ENCODE data around the gene EPHA7.
A peak's percentile ranks its signal among the peaks of the same experiment; 100 is the strongest.

Gene EPHA7

GRCh38 chr6:93416571-93417420, 2.6 kb downstream of the EPHA7 start:
- ChIA-PET CTCF (no interaction called here), POLR2A (interaction anchor here (0.6 kb wide), 1 partner anchor 534 kb away, joined by 3 read pairs; no protein-coding TSS in a partner anchor)
- no peaks in the 10 kb centered on the region for H3K36me3 ChIP-seq (ENCODE audit: control insufficient read depth in 4 of 4, insufficient read depth in 4 of 4, low read length in 3 of 4)
- no peak overlapping the region for H3K27ac ChIP-seq (ENCODE audit: insufficient read depth in 1 of 2, low read depth in 1 of 2, low read length in 2 of 2, poor library complexity in 1 of 2, severe bottlenecking in 2 of 2)
- H3K9me3 ChIP-seq (ENCODE audit: control extremely low read depth in 1 of 5, control insufficient read depth in 4 of 5, insufficient read depth in 2 of 5, low read depth in 1 of 5, low read length in 4 of 5): no peaks in the 10 kb centered on the region
- H3K4me3 ChIP-seq (ENCODE audit: control insufficient read depth in 1 of 7, extremely low read depth in 1 of 7, insufficient read depth in 4 of 7, low read depth in 2 of 7, low read length in 6 of 7): peak overlapping the region in 4 of 7 experiments; percentile 35 to 53 (median 42)
- H3K4me1 ChIP-seq (ENCODE audit: control extremely low read depth in 1 of 4, control insufficient read depth in 4 of 4, insufficient read depth in 4 of 4, low read length in 3 of 4): peaks cover 7 to 39% (median 36%) of the 10 kb centered on the region in 4 experiments
- under 1% methylated on average over 53 of the region's 77 CpGs for WGBS (ENCODE audit: insufficient coverage)
- peak in 2 of 3 donors; percentile 22 to 52 for DNase-seq
- peaks cover 30 to 81% (median 41%) of the 10 kb centered on the region in 5 experiments for H3K27me3 ChIP-seq (replicated peaks in 2 of 5; ENCODE audit: control insufficient read depth in 4 of 5, insufficient read depth in 5 of 5, low read length in 4 of 5)

- Histone ChIP-seq H3K27me3 (replicated peaks in 2 of 5; ENCODE audit: control insufficient read depth in 4 of 5, insufficient read depth in 5 of 5, low read length in 4 of 5) (peaks cover 21 to 62% (median 24%) of the 10 kb centered on the region in 5 experiments), H3K4me3 (ENCODE audit: control insufficient read depth in 1 of 7, extremely low read depth in 1 of 7, insufficient read depth in 4 of 7, low read depth in 2 of 7, low read length in 6 of 7) (no peak overlapping the region), H3K4me1 (ENCODE audit: control extremely low read depth in 1 of 4, control insufficient read depth in 4 of 4, insufficient read depth in 4 of 4, low read length in 3 of 4) (peaks cover 2 to 20% (median 19%) of the 10 kb centered on the region in 4 experiments), H3K27ac (ENCODE audit: insufficient read depth in 1 of 2, low read depth in 1 of 2, low read length in 2 of 2, poor library complexity in 1 of 2, severe bottlenecking in 2 of 2) (no peak overlapping the region), H3K9me3 (ENCODE audit: control extremely low read depth in 1 of 5, control insufficient read depth in 4 of 5, insufficient read depth in 2 of 5, low read depth in 1 of 5, low read length in 4 of 5) (no peaks in the 10 kb centered on the region), H3K36me3 (ENCODE audit: control insufficient read depth in 4 of 4, insufficient read depth in 4 of 4, low read length in 3 of 4) (no peaks in the 10 kb centered on the region)
- ChIA-PET CTCF (no interaction called here), POLR2A (no interaction called here)
- no peak for DNase-seq
Measured at GRCh38 chr6:93413190-93413589, 6.2 kb downstream of the EPHA7 start.

GRCh38 chr6:93412452-93412851, 6.9 kb downstream of the EPHA7 start:
- Histone ChIP-seq H3K9me3 (ENCODE audit: control extremely low read depth in 1 of 5, control insufficient read depth in 4 of 5, insufficient read depth in 2 of 5, low read depth in 1 of 5, low read length in 4 of 5) (no peaks in the 10 kb centered on the region), H3K27ac (ENCODE audit: insufficient read depth in 1 of 2, low read depth in 1 of 2, low read length in 2 of 2, poor library complexity in 1 of 2, severe bottlenecking in 2 of 2) (no peak overlapping the region), H3K36me3 (ENCODE audit: control insufficient read depth in 4 of 4, insufficient read depth in 4 of 4, low read length in 3 of 4) (no peaks in the 10 kb centered on the region), H3K27me3 (replicated peaks in 2 of 5; ENCODE audit: control insufficient read depth in 4 of 5, insufficient read depth in 5 of 5, low read length in 4 of 5) (peaks cover 14 to 54% (median 22%) of the 10 kb centered on the region in 5 experiments), H3K4me3 (ENCODE audit: control insufficient read depth in 1 of 7, extremely low read depth in 1 of 7, insufficient read depth in 4 of 7, low read depth in 2 of 7, low read length in 6 of 7) (no peak overlapping the region), H3K4me1 (ENCODE audit: control extremely low read depth in 1 of 4, control insufficient read depth in 4 of 4, insufficient read depth in 4 of 4, low read length in 3 of 4) (peaks cover 0 to 13% (median 12%) of the 10 kb centered on the region in 4 experiments)
- DNase-seq: no peak
- CTCF ChIA-PET: no interaction called here
- POLR2A ChIA-PET: no interaction called here

- no CpG with 5 or more reads among the region's 1 CpG for WGBS (ENCODE audit: insufficient coverage)
- peaks cover 2 to 20% (median 9%) of the 10 kb centered on the region in 5 experiments for H3K27me3 ChIP-seq (replicated peaks in 2 of 5; ENCODE audit: control insufficient read depth in 4 of 5, insufficient read depth in 5 of 5, low read length in 4 of 5)
- DNase-seq: no peak
- no peak overlapping the region for H3K4me3 ChIP-seq (ENCODE audit: control insufficient read depth in 1 of 7, extremely low read depth in 1 of 7, insufficient read depth in 4 of 7, low read depth in 2 of 7, low read length in 6 of 7)
- ChIA-PET POLR2A (no interaction called here), CTCF (no interaction called here)
- H3K27ac ChIP-seq (ENCODE audit: insufficient read depth in 1 of 2, low read depth in 1 of 2, low read length in 2 of 2, poor library complexity in 1 of 2, severe bottlenecking in 2 of 2): no peak overlapping the region
- no peaks in the 10 kb centered on the region for H3K4me1 ChIP-seq (ENCODE audit: control extremely low read depth in 1 of 4, control insufficient read depth in 4 of 4, insufficient read depth in 4 of 4, low read length in 3 of 4)
- H3K9me3 ChIP-seq (ENCODE audit: control extremely low read depth in 1 of 5, control insufficient read depth in 4 of 5, insufficient read depth in 2 of 5, low read depth in 1 of 5, low read length in 4 of 5): no peaks in the 10 kb centered on the region
- no peaks in the 10 kb centered on the region for H3K36me3 ChIP-seq (ENCODE audit: control insufficient read depth in 4 of 4, insufficient read depth in 4 of 4, low read length in 3 of 4)
Measured at GRCh38 chr6:93407186-93407585, 12.2 kb downstream of the EPHA7 start.

- no peaks in the 10 kb centered on the region for H3K4me1 ChIP-seq (ENCODE audit: control extremely low read depth in 1 of 4, control insufficient read depth in 4 of 4, insufficient read depth in 4 of 4, low read length in 3 of 4)
- WGBS (ENCODE audit: insufficient coverage): 96% methylated on average over 3 of the region's 3 CpGs
- ChIA-PET POLR2A (no interaction called here), CTCF (no interaction called here)
- H3K4me3 ChIP-seq (ENCODE audit: control insufficient read depth in 1 of 7, extremely low read depth in 1 of 7, insufficient read depth in 4 of 7, low read depth in 2 of 7, low read length in 6 of 7): no peak overlapping the region
- peaks cover 2 to 10% (median 4%) of the 10 kb centered on the region in 5 experiments for H3K27me3 ChIP-seq (replicated peaks in 2 of 5; ENCODE audit: control insufficient read depth in 4 of 5, insufficient read depth in 5 of 5, low read length in 4 of 5)
- no peak overlapping the region for H3K27ac ChIP-seq (ENCODE audit: insufficient read depth in 1 of 2, low read depth in 1 of 2, low read length in 2 of 2, poor library complexity in 1 of 2, severe bottlenecking in 2 of 2)
- H3K36me3 ChIP-seq (ENCODE audit: control insufficient read depth in 4 of 4, insufficient read depth in 4 of 4, low read length in 3 of 4): no peaks in the 10 kb centered on the region
- no peak for DNase-seq
- no peaks in the 10 kb centered on the region for H3K9me3 ChIP-seq (ENCODE audit: control extremely low read depth in 1 of 5, control insufficient read depth in 4 of 5, insufficient read depth in 2 of 5, low read depth in 1 of 5, low read length in 4 of 5)
Measured at GRCh38 chr6:93403390-93403789, 16.0 kb downstream of the EPHA7 start.

GRCh38 chr6:93398723-93399122, 20.6 kb downstream of the EPHA7 start:
- 40% methylated on average over 1 of the region's 1 CpG for WGBS (ENCODE audit: insufficient coverage)
- Histone ChIP-seq H3K36me3 (ENCODE audit: control insufficient read depth in 4 of 4, insufficient read depth in 4 of 4, low read length in 3 of 4) (no peaks in the 10 kb centered on the region), H3K4me1 (ENCODE audit: control extremely low read depth in 1 of 4, control insufficient read depth in 4 of 4, insufficient read depth in 4 of 4, low read length in 3 of 4) (no peaks in the 10 kb centered on the region), H3K9me3 (ENCODE audit: control extremely low read depth in 1 of 5, control insufficient read depth in 4 of 5, insufficient read depth in 2 of 5, low read depth in 1 of 5, low read length in 4 of 5) (no peaks in the 10 kb centered on the region), H3K4me3 (ENCODE audit: control insufficient read depth in 1 of 7, extremely low read depth in 1 of 7, insufficient read depth in 4 of 7, low read depth in 2 of 7, low read length in 6 of 7) (no peak overlapping the region), H3K27me3 (replicated peaks in 2 of 5; ENCODE audit: control insufficient read depth in 4 of 5, insufficient read depth in 5 of 5, low read length in 4 of 5) (peaks cover 0 to 7% (median 0%) of the 10 kb centered on the region in 5 experiments), H3K27ac (ENCODE audit: insufficient read depth in 1 of 2, low read depth in 1 of 2, low read length in 2 of 2, poor library complexity in 1 of 2, severe bottlenecking in 2 of 2) (no peak overlapping the region)
- ChIA-PET POLR2A (no interaction called here), CTCF (no interaction called here)
- DNase-seq: no peak

GRCh38 chr6:93394471-93394870, 24.9 kb downstream of the EPHA7 start:
- no peak overlapping the region for H3K27ac ChIP-seq (ENCODE audit: insufficient read depth in 1 of 2, low read depth in 1 of 2, low read length in 2 of 2, poor library complexity in 1 of 2, severe bottlenecking in 2 of 2)
- H3K4me3 ChIP-seq (ENCODE audit: control insufficient read depth in 1 of 7, extremely low read depth in 1 of 7, insufficient read depth in 4 of 7, low read depth in 2 of 7, low read length in 6 of 7): no peak overlapping the region
- H3K27me3 ChIP-seq (replicated peaks in 2 of 5; ENCODE audit: control insufficient read depth in 4 of 5, insufficient read depth in 5 of 5, low read length in 4 of 5): peaks cover 0 to 2% (median 0%) of the 10 kb centered on the region in 5 experiments
- ChIA-PET POLR2A (no interaction called here), CTCF (no interaction called here)
- no peaks in the 10 kb centered on the region for H3K36me3 ChIP-seq (ENCODE audit: control insufficient read depth in 4 of 4, insufficient read depth in 4 of 4, low read length in 3 of 4)
- WGBS (ENCODE audit: insufficient coverage): 20% methylated on average over 1 of the region's 2 CpGs
- DNase-seq: no peak
- no peaks in the 10 kb centered on the region for H3K4me1 ChIP-seq (ENCODE audit: control extremely low read depth in 1 of 4, control insufficient read depth in 4 of 4, insufficient read depth in 4 of 4, low read length in 3 of 4)
- H3K9me3 ChIP-seq (ENCODE audit: control extremely low read depth in 1 of 5, control insufficient read depth in 4 of 5, insufficient read depth in 2 of 5, low read depth in 1 of 5, low read length in 4 of 5): no peaks in the 10 kb centered on the region

Measured in common myeloid progenitor, CD34-positive (primary cell).